Fibroblast of gingiva (primary cell): ENCODE data around the gene SETD5.

Experiments
- DNase-seq: peaks from one replicate; pipeline ENCODE4 v3.0.0-alpha.2; 2011; ENCODE audit warnings: low read depth

Gene SETD5, protein sequence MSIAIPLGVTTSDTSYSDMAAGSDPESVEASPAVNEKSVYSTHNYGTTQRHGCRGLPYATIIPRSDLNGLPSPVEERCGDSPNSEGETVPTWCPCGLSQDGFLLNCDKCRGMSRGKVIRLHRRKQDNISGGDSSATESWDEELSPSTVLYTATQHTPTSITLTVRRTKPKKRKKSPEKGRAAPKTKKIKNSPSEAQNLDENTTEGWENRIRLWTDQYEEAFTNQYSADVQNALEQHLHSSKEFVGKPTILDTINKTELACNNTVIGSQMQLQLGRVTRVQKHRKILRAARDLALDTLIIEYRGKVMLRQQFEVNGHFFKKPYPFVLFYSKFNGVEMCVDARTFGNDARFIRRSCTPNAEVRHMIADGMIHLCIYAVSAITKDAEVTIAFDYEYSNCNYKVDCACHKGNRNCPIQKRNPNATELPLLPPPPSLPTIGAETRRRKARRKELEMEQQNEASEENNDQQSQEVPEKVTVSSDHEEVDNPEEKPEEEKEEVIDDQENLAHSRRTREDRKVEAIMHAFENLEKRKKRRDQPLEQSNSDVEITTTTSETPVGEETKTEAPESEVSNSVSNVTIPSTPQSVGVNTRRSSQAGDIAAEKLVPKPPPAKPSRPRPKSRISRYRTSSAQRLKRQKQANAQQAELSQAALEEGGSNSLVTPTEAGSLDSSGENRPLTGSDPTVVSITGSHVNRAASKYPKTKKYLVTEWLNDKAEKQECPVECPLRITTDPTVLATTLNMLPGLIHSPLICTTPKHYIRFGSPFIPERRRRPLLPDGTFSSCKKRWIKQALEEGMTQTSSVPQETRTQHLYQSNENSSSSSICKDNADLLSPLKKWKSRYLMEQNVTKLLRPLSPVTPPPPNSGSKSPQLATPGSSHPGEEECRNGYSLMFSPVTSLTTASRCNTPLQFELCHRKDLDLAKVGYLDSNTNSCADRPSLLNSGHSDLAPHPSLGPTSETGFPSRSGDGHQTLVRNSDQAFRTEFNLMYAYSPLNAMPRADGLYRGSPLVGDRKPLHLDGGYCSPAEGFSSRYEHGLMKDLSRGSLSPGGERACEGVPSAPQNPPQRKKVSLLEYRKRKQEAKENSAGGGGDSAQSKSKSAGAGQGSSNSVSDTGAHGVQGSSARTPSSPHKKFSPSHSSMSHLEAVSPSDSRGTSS (N-terminal part only)

DNA sequence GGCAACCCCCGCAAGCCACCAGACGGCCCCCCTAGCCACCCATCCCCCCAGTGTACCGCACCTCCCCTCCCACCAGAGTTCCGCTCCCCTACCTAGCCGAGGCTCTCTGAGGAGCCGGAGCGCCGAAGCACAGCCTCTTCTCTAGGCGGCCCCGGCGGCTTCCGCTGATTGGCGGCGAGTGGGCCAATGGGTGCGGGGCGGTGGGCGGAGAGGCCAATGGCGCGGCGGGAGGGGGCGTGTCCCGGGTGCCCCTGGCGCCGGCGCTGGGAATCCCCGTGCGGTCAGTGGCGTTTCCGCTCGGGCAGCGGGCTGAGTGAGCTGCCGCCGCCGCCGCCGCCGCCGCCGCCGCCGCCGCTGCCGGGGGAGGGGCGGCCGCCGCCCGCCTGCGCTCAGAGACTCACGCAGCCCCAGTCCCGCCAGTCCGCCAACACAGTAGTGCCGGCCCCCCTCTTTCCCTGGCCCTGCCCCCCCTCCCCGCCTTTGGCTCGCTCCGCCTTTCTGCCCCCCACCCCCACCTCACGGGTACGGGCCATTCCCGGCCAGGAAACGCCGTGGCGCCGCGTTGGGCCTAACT, at the start of gene SETD5:
Gene SETD5 (plus strand): TSS at position 284 of the 574 bp plus-strand sequence. CDS start 31,324 bp downstream, outside the sequence.
- peak; percentile 98 for DNase-seq

GRCh38 chr3:9347887-9348286, 49.5 kb upstream of the SETD5 start:
- peak; percentile 77 for DNase-seq

GRCh38 chr3:9349321-9350117, 47.9 kb upstream of the SETD5 start:
- peak; percentile 78 for DNase-seq

DNA sequence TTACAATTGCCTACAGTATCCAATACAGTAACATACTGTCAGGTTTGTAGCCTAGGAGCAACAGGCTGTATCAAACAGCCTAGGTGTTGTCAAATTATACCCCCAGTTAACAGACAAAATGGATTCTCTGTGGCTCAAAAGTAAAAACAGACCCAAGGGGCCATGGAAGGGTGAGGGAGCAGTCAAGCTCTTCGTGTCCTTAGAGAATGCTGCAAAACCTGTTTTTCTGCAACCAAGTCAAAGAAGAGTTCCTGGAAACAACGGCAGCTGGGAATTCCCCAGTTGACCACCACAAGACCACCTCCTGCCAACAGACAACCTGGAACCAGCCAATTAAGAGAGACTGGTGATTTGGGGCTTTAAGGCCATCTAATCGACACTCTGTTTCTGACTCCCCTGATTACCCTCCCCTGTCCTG, 45.7 kb upstream of the SETD5 start:
- no peak for DNase-seq

- peak; percentile 62 for DNase-seq
These were observed 44.3 kb upstream of the SETD5 start for GRCh38 chr3:9352917-9353752.

- DNase-seq = no peak
These were observed 35.6 kb upstream of the SETD5 start for GRCh38 chr3:9361691-9362388.

- peak; percentile 83 for DNase-seq
These were observed 34.5 kb upstream of the SETD5 start, which contains the start of gene THUMPD3 for GRCh38 chr3:9362731-9363530. THUMPD3 (plus strand) TSS chr3:9363054; CDS start chr3:9365069, 2,015 bp downstream.

DNA sequence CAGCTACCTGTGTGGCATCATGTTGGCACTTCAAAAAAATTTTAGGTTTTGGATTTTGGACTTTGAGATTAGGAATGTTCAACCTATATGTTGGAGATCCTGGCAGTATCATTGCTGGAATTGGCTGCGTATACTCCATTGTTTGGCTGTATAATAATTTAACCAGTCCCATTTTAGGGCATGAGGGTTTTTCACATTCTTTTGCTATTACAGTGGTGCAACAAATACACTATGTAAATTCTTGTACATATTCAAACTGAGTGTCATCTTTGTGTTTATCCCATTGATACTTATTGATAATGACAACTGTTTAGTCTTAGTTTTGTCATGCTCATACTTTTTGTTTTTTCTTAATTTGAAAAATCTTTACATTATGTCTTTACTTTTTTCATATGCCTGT, 27.9 kb upstream of the SETD5 start:
- no peak for DNase-seq

DNA sequence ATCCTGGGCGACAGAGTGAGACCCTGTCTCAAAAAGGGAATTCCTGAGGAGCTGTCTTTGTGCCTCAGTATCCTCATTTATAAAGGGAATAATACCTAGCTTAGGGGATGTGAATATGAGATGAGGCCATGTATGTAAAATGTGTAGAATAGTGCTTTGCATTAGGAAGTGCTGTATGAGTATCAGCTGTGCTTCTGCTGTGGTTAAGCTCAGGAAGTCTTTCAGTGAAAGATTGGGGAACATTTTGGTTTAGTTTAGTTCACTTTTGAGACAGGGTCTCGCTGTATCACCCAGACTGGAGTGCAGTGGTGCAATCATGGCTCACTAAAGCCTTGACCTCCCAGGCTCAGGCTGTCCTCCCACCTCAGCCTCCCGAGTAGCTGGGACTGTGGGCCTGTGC, 23.9 kb upstream of the SETD5 start:
- no peak for DNase-seq

GRCh38 chr3:9377981-9378380, 19.4 kb upstream of the SETD5 start:
- no peak for DNase-seq

GRCh38 chr3:9379327-9379726, 18.1 kb upstream of the SETD5 start:
- no peak for DNase-seq

DNA sequence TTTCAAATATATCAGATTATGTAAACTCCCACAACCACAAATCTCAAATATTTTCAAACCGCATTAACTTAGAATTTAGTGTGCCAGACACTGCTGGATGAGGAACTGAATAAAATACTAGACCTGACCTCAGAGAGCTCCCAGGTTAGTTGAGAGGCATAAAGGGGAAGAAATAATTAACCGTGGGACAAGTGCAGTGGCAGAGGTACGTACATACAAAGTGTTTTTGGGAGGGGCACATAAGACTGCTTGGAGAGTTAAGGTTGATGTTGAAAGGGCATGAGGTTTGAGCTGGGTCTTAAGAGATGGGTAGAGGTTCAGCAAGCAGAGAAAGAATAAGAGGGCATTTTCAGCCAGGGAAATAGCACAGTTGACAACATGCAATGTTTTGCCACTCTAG, 17.4 kb upstream of the SETD5 start:
- DNase-seq = no peak

DNA sequence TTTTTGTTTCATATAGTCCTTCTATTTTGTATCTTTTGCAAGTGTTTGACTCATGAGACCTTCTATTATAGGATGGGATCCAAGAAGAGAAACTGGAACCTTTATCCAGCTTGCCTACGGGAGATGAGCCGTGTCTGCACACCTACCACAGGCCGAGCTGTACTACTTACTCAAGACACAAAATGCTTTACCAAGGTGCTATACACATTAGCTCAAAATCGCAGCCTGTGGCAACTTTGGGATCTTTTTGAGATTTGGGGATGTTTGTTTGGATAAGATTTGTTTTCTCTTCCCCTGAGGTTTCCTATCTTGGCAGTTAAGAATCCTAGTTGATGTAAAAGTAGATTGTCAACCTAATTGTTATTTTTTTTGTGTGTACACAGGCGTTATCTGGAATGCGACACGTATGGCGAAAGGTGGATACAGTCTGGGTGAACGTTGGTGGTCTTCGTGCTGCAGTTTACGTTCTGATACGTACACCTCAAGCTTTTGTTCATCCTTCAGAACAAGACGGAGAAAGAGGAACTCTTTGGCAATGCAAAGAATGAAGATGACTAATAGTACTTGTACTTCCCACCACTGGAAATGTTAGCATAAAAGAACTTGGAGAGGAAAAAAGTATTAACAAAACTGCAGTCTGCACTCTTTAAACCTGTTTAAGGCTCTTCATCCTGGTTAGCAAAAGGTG, 13.1 kb upstream of the SETD5 start:
- peak; percentile 44 for DNase-seq

- no peak for DNase-seq
These were observed 12.0 kb upstream of the SETD5 start for GRCh38 chr3:9385187-9386077.

GRCh38 chr3:9386078-9386459, 11.3 kb upstream of the SETD5 start:
- DNase-seq = no peak

DNA sequence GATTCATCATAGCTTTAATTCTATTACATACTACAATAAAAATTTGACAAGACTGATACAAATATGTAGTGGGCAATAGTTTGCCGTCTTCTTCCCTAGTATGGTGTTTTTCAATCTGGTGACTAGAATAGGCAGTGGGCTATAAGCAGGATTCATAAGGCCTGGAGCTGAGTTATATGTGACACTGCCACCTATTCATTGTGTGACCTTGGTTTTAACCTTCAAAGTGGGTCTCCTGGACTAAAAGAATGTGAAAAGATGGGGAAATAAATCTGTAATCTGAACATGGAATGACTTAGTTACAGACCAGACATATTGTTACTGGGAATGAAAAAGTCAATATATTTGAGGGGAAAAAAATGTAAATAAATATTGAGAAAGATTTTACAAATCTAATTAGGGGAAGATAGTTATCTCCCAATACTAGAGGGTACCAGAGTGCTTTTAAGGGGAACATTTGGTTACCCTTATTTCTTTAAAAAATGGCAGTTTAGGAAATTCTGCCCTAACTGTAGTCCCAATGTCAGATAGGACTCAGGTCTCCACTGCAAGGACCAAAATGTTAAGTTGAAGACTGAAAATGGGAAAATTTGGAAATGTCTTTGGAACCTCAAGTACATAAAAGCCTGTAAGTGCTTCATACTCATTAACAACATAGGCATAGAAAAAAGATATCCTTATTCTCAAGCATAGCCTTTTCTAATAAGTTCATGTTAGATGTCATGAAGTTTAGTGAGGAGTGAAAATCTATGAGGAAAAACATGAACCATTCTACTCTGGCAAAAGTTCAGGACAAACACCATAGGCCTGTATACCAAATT, 10.7 kb upstream of the SETD5 start:
- no peak for DNase-seq
